H1 (cell line): ENCODE results near the gene PRMT3. TPM values are rescaled to one million over a fixed set of nuclear protein-coding genes. Genes with fewer than 3 reads are reported as not detected.

Source experiments
- CTCF ChIA-PET: fragments of 300-600 bp; sonication (Branson Sonifier 250); formaldehyde crosslinking; loops from one replicate; lab custom pipeline; 2021; ENCODE audit not compliant: partially characterized antibody; lab: Charles Lee
- POLR2A ChIA-PET: fragments of 300-600 bp; sonication (Branson Sonifier 250); formaldehyde crosslinking; loops from one replicate; lab custom pipeline; 2021; ENCODE audit warnings: inconsistent platforms; ENCODE audit not compliant: partially characterized antibody; lab: Charles Lee
- DNase-seq, 2 experiments: peaks; one replicate each; pipeline versions ENCODE4 v3.0.0 to v3.0.0-alpha.2; 2010 to 2022; ENCODE audit warnings: low spot score in 2 of 2, low read depth in 1 of 2, mixed read lengths in 1 of 2
- FAIRE-seq: peaks from 2 replicates; lab custom pipeline; 2011; peaks lifted over from hg19 to GRCh38; lab: Jason Lieb, UNC
- H2AFZ ChIP-seq: 2 replicates; pipeline ENCODE4 v1.8.1; 2012; ENCODE audit warnings: low read length, inconsistent platforms
- H2AK5ac ChIP-seq: 2 replicates; pipeline ENCODE4 v1.6.1; 2013; ENCODE audit warnings: low read depth, low read length
- H2BK120ac ChIP-seq: replicated peaks from 2 replicates; pipeline ENCODE3; 2013; ENCODE audit warnings: low read depth, low read length, inconsistent platforms
- H2BK12ac ChIP-seq: 2 replicates; pipeline ENCODE4 v1.6.1; 2013; ENCODE audit warnings: low read depth, low read length
- H2BK15ac ChIP-seq: 2 replicates; pipeline ENCODE4 v1.6.1; 2013; ENCODE audit warnings: low read length
- H2BK20ac ChIP-seq: 2 replicates; pipeline ENCODE4 v1.6.1; 2013; ENCODE audit warnings: low read length
- H2BK5ac ChIP-seq: 2 replicates; pipeline ENCODE4 v1.6.1; 2013; ENCODE audit warnings: low read depth, low read length
- H3K14ac ChIP-seq: 2 replicates; pipeline ENCODE4 v1.6.1; 2013; ENCODE audit warnings: inconsistent platforms; ENCODE audit not compliant: insufficient read length
- H3K18ac ChIP-seq: 2 replicates; pipeline ENCODE4 v1.6.1; 2013; ENCODE audit warnings: low read length; ENCODE audit errors: extremely low read depth
- H3K23ac ChIP-seq: 2 replicates; pipeline ENCODE4 v1.6.1; 2013; ENCODE audit warnings: inconsistent platforms; ENCODE audit not compliant: insufficient read length
- H3K23me2 ChIP-seq: 2 replicates; pipeline ENCODE4 v1.6.1; 2013; ENCODE audit warnings: low read depth, low read length
- H3K27ac ChIP-seq: 2 replicates; pipeline ENCODE4 v1.6.1; 2011; ENCODE audit warnings: low read depth, low read length, inconsistent platforms
- H3K27me3 ChIP-seq, 4 experiments: replicated peaks in 1 of 4; 1 replicate in 1 of 4; 2 replicates in 3 of 4; pipeline versions ENCODE4 v1.6.1 to v1.8.1; 2011 to 2013; ENCODE audit warnings: low read length in 3 of 4, mild to moderate bottlenecking in 3 of 4, inconsistent platforms in 2 of 4, mixed read lengths in 2 of 4, moderate library complexity in 1 of 4; ENCODE audit not compliant: control insufficient read depth in 3 of 4, insufficient read depth in 3 of 4; ENCODE audit errors: extremely low read depth in 1 of 4
- H3K36me3 ChIP-seq, 4 experiments: 2 replicates each; pipeline versions ENCODE4 v1.6.1 to v1.8.1; 2011 to 2013; ENCODE audit warnings: mild to moderate bottlenecking in 4 of 4, low read length in 3 of 4, moderate library complexity in 2 of 4, control low read depth in 1 of 4, inconsistent platforms in 1 of 4; ENCODE audit not compliant: insufficient read depth in 4 of 4, control insufficient read depth in 2 of 4
- H3K4ac ChIP-seq: replicated peaks from 2 replicates; pipeline ENCODE3; 2013; ENCODE audit warnings: low read length, low read depth, mixed read lengths, inconsistent platforms; ENCODE audit not compliant: insufficient read length
- H3K4me1 ChIP-seq, 4 experiments: replicated peaks in 1 of 4; 1 replicate in 1 of 4; 2 replicates in 3 of 4; pipeline versions ENCODE4 v1.6.1 to v1.8.1; 2011 to 2013; ENCODE audit warnings: low read length in 3 of 4, inconsistent platforms in 2 of 4, mixed read lengths in 1 of 4; ENCODE audit not compliant: insufficient read depth in 4 of 4, control insufficient read depth in 3 of 4
- H3K4me2 ChIP-seq, 2 experiments: 2 replicates each; pipeline versions ENCODE4 v1.6.1 to v1.8.1; 2011 to 2013; ENCODE audit warnings: low read depth in 2 of 2, low read length in 2 of 2, control low read depth in 1 of 2, inconsistent platforms in 1 of 2, mild to moderate bottlenecking in 1 of 2; ENCODE audit not compliant: insufficient read depth in 1 of 2
- H3K4me3 ChIP-seq, 4 experiments: fragments of 200-600, 300-600 bp in 1 of 4; sonication (generic), shearing (Covaris generic), sonication (Bioruptor Twin) in 1 of 4; 2 replicates each; pipeline versions ENCODE4 v1.5.1 to v1.8.1; 2011 to 2016; ENCODE audit warnings: low read length in 4 of 4, low read depth in 3 of 4, control low read depth in 2 of 4, inconsistent platforms in 2 of 4, mild to moderate bottlenecking in 2 of 4, mixed read lengths in 1 of 4, moderate library complexity in 1 of 4; ENCODE audit not compliant: insufficient read depth in 2 of 4; ENCODE audit errors: extremely low read depth in 1 of 4
- H3K56ac ChIP-seq: replicated peaks from 2 replicates; pipeline ENCODE3; 2013; ENCODE audit warnings: low read depth, mild to moderate bottlenecking, mixed read lengths, low read length, inconsistent platforms; ENCODE audit not compliant: insufficient read length
- H3K79me1 ChIP-seq: 2 replicates; pipeline ENCODE4 v1.6.1; 2013; ENCODE audit warnings: low read depth, low read length, control low read depth
- H3K79me2 ChIP-seq, 2 experiments: 2 replicates each; pipeline versions ENCODE4 v1.6.1 to v1.8.1; 2012 to 2013; ENCODE audit warnings: low read length in 2 of 2, mild to moderate bottlenecking in 2 of 2, inconsistent platforms in 1 of 2; ENCODE audit not compliant: insufficient read depth in 2 of 2, control insufficient read depth in 1 of 2
- H3K9ac ChIP-seq, 4 experiments: replicated peaks in 1 of 4; 1 replicate in 1 of 4; 2 replicates in 3 of 4; pipeline versions ENCODE4 v1.6.1 to v1.8.1; 2011 to 2013; ENCODE audit warnings: low read depth in 3 of 4, low read length in 3 of 4, control low read depth in 2 of 4, mild to moderate bottlenecking in 2 of 4, moderate library complexity in 2 of 4, inconsistent platforms in 1 of 4; ENCODE audit errors: extremely low read depth in 1 of 4
- H3K9me3 ChIP-seq, 2 experiments: 2 replicates each; pipeline versions ENCODE4 v1.6.1 to v1.8.1; 2012 to 2013; ENCODE audit warnings: mild to moderate bottlenecking in 2 of 2, moderate library complexity in 2 of 2, control low read depth in 1 of 2, inconsistent platforms in 1 of 2, low read depth in 1 of 2, low read length in 1 of 2, mixed read lengths in 1 of 2; ENCODE audit not compliant: insufficient read depth in 2 of 2
- H4K20me1 ChIP-seq, 2 experiments: replicated peaks in 1 of 2; 2 replicates each; pipeline versions ENCODE3 to v1.8.1; 2011 to 2013; ENCODE audit warnings: inconsistent platforms in 2 of 2, low read length in 2 of 2, mild to moderate bottlenecking in 1 of 2; ENCODE audit not compliant: insufficient read depth in 2 of 2, control insufficient read depth in 1 of 2
- H4K5ac ChIP-seq: 2 replicates; pipeline ENCODE4 v1.6.1; 2013; ENCODE audit warnings: low read length, low read depth, mixed read lengths, inconsistent platforms; ENCODE audit not compliant: insufficient read length
- H4K8ac ChIP-seq: 2 replicates; pipeline ENCODE4 v1.8.0; 2013; ENCODE audit warnings: mild to moderate bottlenecking, moderate library complexity, low read length, inconsistent platforms; ENCODE audit not compliant: insufficient read depth; ENCODE audit errors: extremely low read depth
- H4K91ac ChIP-seq: replicated peaks from 2 replicates; pipeline ENCODE3; 2013; ENCODE audit warnings: low read length, mixed read lengths, inconsistent platforms; ENCODE audit not compliant: insufficient read length
- EGR1 ChIP-seq: IDR thresholded peaks from 2 replicates; pipeline ENCODE4 v1.6.1; 2011; ENCODE audit warnings: low read depth, low read length, borderline replicate concordance
- WGBS, 2 experiments: shearing (Covaris generic) in 1 of 2; methylation state at CpG; one replicate each; pipeline versions ENCODE4 v1.1.6 to v1.1.7; 2013 to 2015; ENCODE audit warnings: low lambda C conversion rate in 2 of 2, mixed read lengths in 2 of 2, inconsistent platforms in 1 of 2, low coverage in 1 of 2, missing lambda C conversion rate in 1 of 2; ENCODE audit not compliant: insufficient replicate concordance in 2 of 2, insufficient coverage in 1 of 2, insufficient read length in 1 of 2; ENCODE audit errors: extremely low coverage in 1 of 2, missing lambda C conversion rate in 1 of 2; 5-methylcytosine and 5-hydroxymethylcytosine counted together
- polyA plus RNA-seq, 7 experiments: library from polyadenylated mRNA; depleted of rRNA in 3 of 7; stranded (reverse) in 5 of 7; unstranded in 2 of 7; fragments of >200 nt in 5 of 7; fragments of 200-250 nt in 2 of 7; gene quantifications; 1 replicate in 5 of 7; 2 replicates in 1 of 7; 4 replicates in 1 of 7; pipeline versions ENCODE4 v1.2.1 to v1.2.3, GENCODE V29; 2011 to 2013; ENCODE audit warnings: missing spikeins in 2 of 7, mixed read lengths in 2 of 7
- total RNA-seq: library from RNA; stranded (reverse); fragmentation: NEBNext Ultra II Directional; extraction: Animal tissue kit (Norgen Biotek cat#: 25700); gene quantifications from 2 replicates; pipeline ENCODE4 v1.2.1, GENCODE V29; 2021

PRMT3 gene
- total and polyA plus RNA-seq, 2 of the 8 experiments (the other 6 are each of a cell fraction or from before 2014, with no cell fraction given) = 11.2 to 26.5 TPM

DNA sequence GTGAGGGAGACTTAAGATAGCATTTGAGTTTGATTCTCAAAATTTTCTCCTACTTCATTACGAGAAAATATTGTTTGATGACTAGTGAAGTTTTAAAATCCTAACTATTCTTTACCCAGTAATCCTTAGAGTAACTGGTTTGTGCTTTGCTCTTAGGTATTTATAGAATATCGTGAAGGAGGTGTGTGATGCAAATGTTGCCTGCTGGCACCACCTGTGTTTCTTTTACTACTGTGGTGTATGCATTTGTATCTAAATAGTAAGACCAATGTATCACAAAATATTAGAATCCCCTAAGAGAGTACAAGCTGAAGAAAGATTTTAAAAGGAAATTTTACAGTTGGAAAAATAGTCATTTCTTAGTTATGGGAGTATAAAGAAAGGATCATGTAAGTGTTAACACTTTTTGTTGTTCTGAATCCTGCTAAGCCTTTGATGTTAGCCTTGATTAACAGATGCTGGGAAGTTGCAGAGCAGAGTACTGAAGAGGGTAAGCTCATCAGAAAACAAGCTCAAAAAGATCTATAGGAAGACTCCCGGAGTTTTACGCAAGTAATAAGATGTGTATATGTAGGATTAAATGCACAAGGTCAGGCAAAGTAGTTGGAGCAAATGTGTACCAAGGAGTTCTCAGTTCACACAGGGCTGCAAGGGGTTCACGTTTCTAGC, 109.7 kb downstream of the PRMT3 start:
- H3K23ac ChIP-seq = no peak overlapping the region
- H3K14ac ChIP-seq = no peak overlapping the region
- 0 out of 2 replicates have a peak overlapping the region, but pooled peaks have one; percentile 16 for H3K27ac ChIP-seq
- peak overlapping the region; percentile 22; the same call in 1 of the 2 replicates for H2BK12ac ChIP-seq
- peaks cover 3 to 8% (median 5%) of the 10 kb centered on the region in 4 experiments; a peak in 4 of 7 replicates for H3K4me1 ChIP-seq
- H3K4ac ChIP-seq = no peak overlapping the region
- H2AFZ ChIP-seq = no peak overlapping the region
- H4K5ac ChIP-seq = no peak overlapping the region
- H2BK120ac ChIP-seq = no peak overlapping the region
- no peaks in the 10 kb centered on the region for H3K23me2 ChIP-seq
- H3K4me3 ChIP-seq = peak overlapping the region in 1 of 4 experiments; percentile 25; a peak in 2 of 8 replicates
- ChIA-PET POLR2A (interaction anchor here (1.1 kb wide), 1 partner anchor 110 kb away, joined by 4 read pairs; no protein-coding TSS in a partner anchor), CTCF (interaction anchor here (0.5 to 1.7 kb wide), 10 partner anchors 14 to 376 kb away, joined by 3 to 8 read pairs (median 3); no protein-coding TSS in a partner anchor)
- no peaks in the 10 kb centered on the region for H3K9me3 ChIP-seq
- no peak overlapping the region for H2BK5ac ChIP-seq
- H3K18ac ChIP-seq = no peak overlapping the region
- no peak for DNase-seq
- no peak for FAIRE-seq
- peaks cover 0 to 3% (median 0%) of the 10 kb centered on the region in 4 experiments; a peak in 2 of 8 replicates for H3K36me3 ChIP-seq
- no peak overlapping the region for H2AK5ac ChIP-seq
- H3K79me1 ChIP-seq = no peaks in the 10 kb centered on the region
- H4K8ac ChIP-seq = no peak overlapping the region
- no peaks in the 10 kb centered on the region for H3K27me3 ChIP-seq
- no peak overlapping the region for H3K56ac ChIP-seq
- H4K20me1 ChIP-seq = no peaks in the 10 kb centered on the region
- 56% methylated on average over 5 of the region's 5 CpGs; no CpG with 5 or more reads in 1 of the 2 experiments for WGBS, 2 experiments
- no peaks in the 10 kb centered on the region for H3K79me2 ChIP-seq
- H3K9ac ChIP-seq = no peak overlapping the region
- H2BK15ac ChIP-seq = no peak overlapping the region
- no peak overlapping the region for H2BK20ac ChIP-seq
- no peak overlapping the region for H4K91ac ChIP-seq
- H3K4me2 ChIP-seq = peak overlapping the region; percentile 49 to 53; a peak in 3 of 4 replicates
- TF ChIP-seq EGR1 = no peak
